Common myeloid progenitor, CD34-positive (primary cell): Measurements from ENCODE around the gene NPIPB6.
"Not testable (repeated sequence)": the region's sequence is repeated elsewhere in the genome, so short reads cannot be mapped to it uniquely, and the experiment has no call there.

Source experiments
- CTCF ChIA-PET: fragments of 350-600 bp; sonication (Branson Sonifier 250); formaldehyde crosslinking; loops from one replicate; lab custom pipeline; 2021; ENCODE audit warnings: antibody characterized with exemption; lab: Charles Lee
- POLR2A ChIA-PET: fragments of 350-600 bp; sonication (Branson Sonifier 250); formaldehyde crosslinking; loops from one replicate; lab custom pipeline; 2021; ENCODE audit warnings: antibody characterized with exemption; lab: Charles Lee
- DNase-seq, 3 donors: peaks; one replicate each; pipeline versions ENCODE4 v3.0.0 to v3.0.0-alpha.2; 2013
- H3K27ac ChIP-seq, 2 experiments: 1 replicate in 1 of 2; 2 replicates in 1 of 2; pipeline ENCODE4 v1.7.0; 2013; ENCODE audit warnings: inconsistent platforms in 2 of 2, low read length in 2 of 2, mild to moderate bottlenecking in 2 of 2, low read depth in 1 of 2, moderate library complexity in 1 of 2; ENCODE audit not compliant: severe bottlenecking in 2 of 2, insufficient read depth in 1 of 2, poor library complexity in 1 of 2
- H3K27me3 ChIP-seq, 5 experiments: replicated peaks in 2 of 5; 1 replicate in 3 of 5; 2 replicates in 2 of 5; pipeline versions ENCODE4 v1.6.1 to v1.7.0; 2013; ENCODE audit warnings: low read length in 4 of 5, mild to moderate bottlenecking in 2 of 5, moderate library complexity in 2 of 5, inconsistent platforms in 1 of 5; ENCODE audit not compliant: insufficient read depth in 5 of 5, control insufficient read depth in 4 of 5
- H3K36me3 ChIP-seq, 4 experiments: 1 replicate in 2 of 4; 2 replicates in 2 of 4; pipeline versions ENCODE4 v1.6.1 to v1.7.0; 2013; ENCODE audit warnings: low read length in 3 of 4, control low read depth in 1 of 4, mild to moderate bottlenecking in 1 of 4; ENCODE audit not compliant: control insufficient read depth in 4 of 4, insufficient read depth in 4 of 4
- H3K4me1 ChIP-seq, 4 experiments: 1 replicate in 3 of 4; 2 replicates in 1 of 4; pipeline versions ENCODE4 v1.6.1 to v1.7.1; 2013; ENCODE audit warnings: low read length in 3 of 4, mild to moderate bottlenecking in 3 of 4, control low read depth in 1 of 4, inconsistent platforms in 1 of 4, moderate library complexity in 1 of 4; ENCODE audit not compliant: control insufficient read depth in 4 of 4, insufficient read depth in 4 of 4; ENCODE audit errors: control extremely low read depth in 1 of 4
- H3K4me3 ChIP-seq, 7 experiments: 1 replicate in 4 of 7; 2 replicates in 3 of 7; pipeline versions ENCODE4 v1.5.1 to v1.7.0; 2013; ENCODE audit warnings: mild to moderate bottlenecking in 7 of 7, low read length in 6 of 7, moderate library complexity in 6 of 7, inconsistent platforms in 2 of 7, low read depth in 2 of 7, control low read depth in 1 of 7; ENCODE audit not compliant: insufficient read depth in 4 of 7, control insufficient read depth in 1 of 7; ENCODE audit errors: extremely low read depth in 1 of 7
- H3K9me3 ChIP-seq, 5 experiments: 1 replicate in 4 of 5; 2 replicates in 1 of 5; pipeline versions ENCODE4 v1.6.1 to v1.7.1; 2013; ENCODE audit warnings: low read length in 4 of 5, mild to moderate bottlenecking in 2 of 5, inconsistent platforms in 1 of 5, low read depth in 1 of 5, moderate library complexity in 1 of 5; ENCODE audit not compliant: control insufficient read depth in 4 of 5, insufficient read depth in 2 of 5; ENCODE audit errors: control extremely low read depth in 1 of 5
- WGBS: methylation state at CpG from one replicate; pipeline ENCODE4 v1.1.5; 2013; ENCODE audit not compliant: insufficient coverage; 5-methylcytosine and 5-hydroxymethylcytosine counted together

Gene NPIPB6

DNA sequence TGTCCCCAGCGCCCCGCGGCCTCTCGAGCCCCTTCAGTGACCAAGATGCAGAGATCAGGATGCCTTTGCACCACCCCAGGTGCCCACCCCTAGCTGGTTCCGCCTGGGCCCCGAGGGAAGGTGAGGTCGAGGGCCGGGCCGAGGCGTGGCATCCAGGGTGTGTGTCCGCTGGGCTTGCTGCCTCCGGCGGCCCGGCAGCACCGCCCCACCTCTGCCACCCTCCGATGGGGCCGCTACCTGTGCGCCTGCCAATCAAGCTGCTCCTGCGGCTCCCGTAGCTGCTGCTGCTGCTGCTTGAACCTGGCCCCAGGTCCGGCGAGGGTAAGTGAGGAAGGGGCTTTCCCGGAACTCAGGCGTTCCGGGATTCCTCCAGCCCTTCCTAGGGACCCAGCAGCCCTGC, 11.0 kb upstream of the NPIPB6 start:
- POLR2A ChIA-PET, H3K9me3 ChIP-seq, H3K4me3 ChIP-seq, H3K36me3 ChIP-seq, CTCF ChIA-PET, DNase-seq, H3K27ac ChIP-seq, H3K4me1 ChIP-seq, H3K27me3 ChIP-seq: not testable (repeated sequence)
- no CpG with 5 or more reads among the region's 25 CpGs for WGBS

GRCh38 chr16:28367926-28368325, 4.6 kb upstream of the NPIPB6 start:
- H3K27ac ChIP-seq, H3K9me3 ChIP-seq, CTCF ChIA-PET, H3K36me3 ChIP-seq, H3K4me3 ChIP-seq, POLR2A ChIA-PET, H3K27me3 ChIP-seq, H3K4me1 ChIP-seq: not testable (repeated sequence)
- peak in 1 of 3 donors; percentile 0 for DNase-seq
- 67% methylated on average over 5 of the region's 32 CpGs for WGBS

DNA sequence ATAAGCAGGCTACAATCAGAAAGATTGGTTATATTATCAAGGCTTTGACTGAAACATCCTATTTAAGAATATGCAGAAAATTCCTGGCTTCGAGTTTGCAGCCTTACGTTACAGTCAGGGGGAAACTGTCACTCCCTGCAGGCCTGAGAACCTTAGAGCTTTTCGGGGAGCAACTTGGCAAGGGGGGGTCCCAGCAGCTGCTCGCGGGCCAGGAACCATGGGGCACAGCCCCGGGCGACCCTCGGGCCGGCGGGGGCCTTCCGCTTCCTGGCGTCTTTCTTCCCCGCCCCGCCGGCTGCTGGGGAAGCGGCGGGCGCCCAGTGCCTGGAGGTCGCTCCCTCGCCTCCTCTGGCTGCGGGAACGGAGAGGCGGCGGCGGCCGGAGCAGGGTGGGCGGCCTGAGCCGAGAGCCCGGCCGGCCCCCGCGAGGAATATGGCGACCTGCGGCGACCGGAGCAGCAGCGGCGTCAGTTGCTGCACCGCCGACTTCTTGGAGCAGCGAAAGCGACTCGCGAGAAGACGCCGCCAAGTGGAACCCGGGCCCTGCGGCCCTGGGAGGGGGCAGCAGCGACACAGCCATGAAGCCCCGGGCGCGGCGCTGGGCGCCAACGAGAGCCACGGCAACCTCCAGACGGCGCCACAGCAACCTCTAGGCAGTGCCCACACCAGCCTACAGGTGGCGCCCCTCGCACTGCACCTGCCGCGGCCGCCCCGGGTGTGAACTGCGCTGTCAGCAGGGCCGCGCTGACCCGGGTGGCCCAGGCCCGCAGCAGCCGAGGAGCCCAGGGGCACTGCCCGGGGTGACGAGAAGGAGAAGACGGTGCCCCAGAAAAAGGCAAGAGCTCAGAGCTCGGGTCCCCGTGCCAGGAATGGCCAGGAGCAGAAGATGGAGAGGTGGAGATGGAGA, 1.2 kb upstream of the NPIPB6 start:
- WGBS: no CpG with 5 or more reads among the region's 75 CpGs
- DNase-seq, POLR2A ChIA-PET, H3K4me1 ChIP-seq, H3K9me3 ChIP-seq, H3K27me3 ChIP-seq, H3K27ac ChIP-seq, H3K36me3 ChIP-seq, CTCF ChIA-PET: not testable (repeated sequence)
- H3K4me3 ChIP-seq: peak overlapping the region in 1 of 7 experiments; percentile 19

GRCh38 chr16:28362600-28362999, 708 bp downstream of the NPIPB6 start:
- CTCF ChIA-PET, H3K9me3 ChIP-seq, H3K27me3 ChIP-seq, H3K4me1 ChIP-seq, H3K27ac ChIP-seq, H3K36me3 ChIP-seq, H3K4me3 ChIP-seq, POLR2A ChIA-PET: not testable (repeated sequence)
- WGBS: no CpG with 5 or more reads among the region's 5 CpGs
- DNase-seq: peak in 1 of 3 donors; percentile 0

GRCh38 chr16:28338230-28338629, 25.1 kb downstream of the NPIPB6 start:
- H3K9me3 ChIP-seq, H3K4me3 ChIP-seq, DNase-seq, CTCF ChIA-PET, H3K27me3 ChIP-seq, H3K4me1 ChIP-seq, POLR2A ChIA-PET, H3K27ac ChIP-seq, H3K36me3 ChIP-seq: not testable (repeated sequence)
- no CpG with 5 or more reads among the region's 6 CpGs for WGBS

DNA sequence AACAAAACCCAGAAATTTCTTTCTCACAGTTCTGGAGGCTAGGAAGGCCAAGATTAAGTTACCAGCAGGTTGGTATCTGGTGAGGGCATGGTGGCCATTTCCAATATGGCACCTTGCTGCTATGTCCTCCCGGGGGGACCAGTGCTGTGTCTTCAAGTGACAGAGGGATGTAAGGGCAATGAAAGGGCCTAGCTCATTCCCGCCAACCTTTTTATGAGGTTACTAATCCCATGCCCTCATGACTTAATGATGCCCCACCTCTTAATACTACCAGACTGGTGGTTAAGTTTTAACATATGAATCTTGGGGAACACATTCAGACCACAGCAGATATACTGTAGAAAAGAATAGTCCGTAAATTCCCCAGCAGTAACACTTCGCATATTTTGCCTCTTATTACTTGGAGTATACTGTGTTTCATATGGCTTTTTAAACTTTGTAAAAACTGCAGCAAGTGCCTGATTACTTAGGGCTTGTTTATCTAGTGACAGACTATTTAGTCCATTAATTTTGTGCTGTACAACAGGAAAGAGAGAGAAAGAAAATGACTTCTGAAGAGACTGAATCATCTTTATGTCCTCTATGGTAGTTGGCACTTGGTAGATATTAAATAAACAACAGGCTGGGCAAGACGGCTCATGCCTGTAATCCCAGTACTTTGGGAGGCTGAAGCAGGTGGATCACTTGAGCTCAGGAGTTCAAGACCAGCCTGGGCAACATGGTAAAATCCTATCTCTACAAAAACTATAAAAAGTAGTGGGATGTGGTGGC, 26.2 kb downstream of the NPIPB6 start:
- H3K27ac ChIP-seq, H3K27me3 ChIP-seq, H3K4me1 ChIP-seq, DNase-seq, POLR2A ChIA-PET, H3K36me3 ChIP-seq, CTCF ChIA-PET, H3K9me3 ChIP-seq, H3K4me3 ChIP-seq: not testable (repeated sequence)
- no CpG with 5 or more reads among the region's 5 CpGs for WGBS

GRCh38 chr16:28335678-28336077, 27.6 kb downstream of the NPIPB6 start:
- H3K27me3 ChIP-seq, H3K9me3 ChIP-seq, H3K4me1 ChIP-seq, H3K4me3 ChIP-seq, DNase-seq, POLR2A ChIA-PET, CTCF ChIA-PET, H3K27ac ChIP-seq, H3K36me3 ChIP-seq: not testable (repeated sequence)
- 100% methylated on average over 3 of the region's 8 CpGs for WGBS
